Activated naive CD4-positive, alpha-beta T cell treated with anti-CD3 and anti-CD28 coated beads, Interleukin-2, amount 10 ng/mL, durations not matched to agents 7 days and 5 days (primary cell): ENCODE results near the gene PRM2.

Experiments
- CTCF ChIA-PET: fragments of 350-600 bp; sonication (Branson Sonifier 250); formaldehyde crosslinking; loops from one replicate; lab custom pipeline; 2021; ENCODE audit warnings: antibody characterized with exemption; lab: Charles Lee
- DNase-seq: peaks from one replicate; pipeline ENCODE4 v3.0.0-alpha.2; 2020
- H3K27ac Mint-ChIP-seq: one replicate; pipeline ENCODE4 v1.8.0; 2021; ENCODE audit warnings: mild to moderate bottlenecking, moderate library complexity, mixed read lengths
- H3K27me3 Mint-ChIP-seq: one replicate; pipeline ENCODE4 v1.8.0; 2021; ENCODE audit warnings: mild to moderate bottlenecking, mixed read lengths
- H3K36me3 Mint-ChIP-seq: one replicate; pipeline ENCODE4 v1.8.0; 2021; ENCODE audit warnings: mixed read lengths
- H3K4me1 Mint-ChIP-seq: one replicate; pipeline ENCODE4 v1.8.0; 2021; ENCODE audit warnings: mixed read lengths
- H3K4me3 Mint-ChIP-seq: one replicate; pipeline ENCODE4 v1.8.0; 2021; ENCODE audit warnings: mild to moderate bottlenecking, moderate library complexity, mixed read lengths
- H3K9me3 Mint-ChIP-seq: one replicate; pipeline ENCODE4 v1.8.0; 2021; ENCODE audit warnings: mixed read lengths

The PRM2 gene

GRCh38 chr16:11276143-11276895 lies at the start of gene PRM2:
TSS of gene PRM2 (minus strand) at chr16:11276480. CDS start at chr16:11276370, 110 bp downstream.
- no peak for DNase-seq
- H3K27me3 Mint-ChIP-seq: peaks cover 84% of the 10 kb centered on the region
- H3K36me3 Mint-ChIP-seq: no peaks in the 10 kb centered on the region
- CTCF ChIA-PET: no interaction called here
- H3K9me3 Mint-ChIP-seq: no peaks in the 10 kb centered on the region
- no peak within 1 kb of the TSS for H3K4me3 Mint-ChIP-seq
- no peak within 1 kb of the TSS for H3K27ac Mint-ChIP-seq
- peaks cover 11% of the 10 kb centered on the region for H3K4me1 Mint-ChIP-seq

- peak; percentile 61 for DNase-seq
- peaks cover 8% of the 10 kb centered on the region for H3K9me3 Mint-ChIP-seq
- peak overlapping the region; percentile 53 for H3K27ac Mint-ChIP-seq
- no peak overlapping the region for H3K4me3 Mint-ChIP-seq
- peaks cover 13% of the 10 kb centered on the region for H3K36me3 Mint-ChIP-seq
- H3K4me1 Mint-ChIP-seq: peaks cover 77% of the 10 kb centered on the region
- no peaks in the 10 kb centered on the region for H3K27me3 Mint-ChIP-seq
- CTCF ChIA-PET: interaction anchor here (0.5 to 1.4 kb wide), 3 partner anchors 13 to 29 kb away, joined by 3 to 4 read pairs (median 4); no protein-coding TSS in a partner anchor
These were observed 49.3 kb upstream of the PRM2 start for GRCh38 chr16:11325404-11326083.

- Mint-ChIP-seq H3K27me3 (no peaks in the 10 kb centered on the region), H3K27ac (peak overlapping the region; percentile 24), H3K36me3 (peaks cover 13% of the 10 kb centered on the region), H3K9me3 (peaks cover 8% of the 10 kb centered on the region), H3K4me1 (peaks cover 64% of the 10 kb centered on the region), H3K4me3 (no peak overlapping the region)
- no peak for DNase-seq
- CTCF ChIA-PET: interaction anchor here (0.7 kb wide), 1 partner anchor 47 kb away, joined by 3 read pairs; no protein-coding TSS in a partner anchor
These were observed 47.5 kb upstream of the PRM2 start for GRCh38 chr16:11323551-11324336.

- Mint-ChIP-seq H3K36me3 (peaks cover 11% of the 10 kb centered on the region), H3K4me3 (no peak overlapping the region), H3K27ac (peak overlapping the region; percentile 31), H3K4me1 (peaks cover 59% of the 10 kb centered on the region), H3K27me3 (no peaks in the 10 kb centered on the region), H3K9me3 (peaks cover 8% of the 10 kb centered on the region)
- DNase-seq: no peak
- CTCF ChIA-PET: no interaction called here
These were observed 46.5 kb upstream of the PRM2 start for GRCh38 chr16:11322823-11323222.

- Mint-ChIP-seq H3K27me3 (no peaks in the 10 kb centered on the region), H3K4me3 (no peak overlapping the region), H3K27ac (no peak overlapping the region), H3K9me3 (peaks cover under 1% of the 10 kb centered on the region), H3K36me3 (peaks cover under 1% of the 10 kb centered on the region), H3K4me1 (peaks cover 53% of the 10 kb centered on the region)
- CTCF ChIA-PET: no interaction called here
- no peak for DNase-seq
These were observed 45.4 kb upstream of the PRM2 start for GRCh38 chr16:11321662-11322061.

- H3K27me3 Mint-ChIP-seq: no peaks in the 10 kb centered on the region
- H3K27ac Mint-ChIP-seq: no peak overlapping the region
- peaks cover 49% of the 10 kb centered on the region for H3K4me1 Mint-ChIP-seq
- CTCF ChIA-PET: interaction anchor here (1.4 kb wide), 1 partner anchor 63 kb away, joined by 4 read pairs; no protein-coding TSS in a partner anchor
- DNase-seq: no peak
- no peak overlapping the region for H3K4me3 Mint-ChIP-seq
- peaks cover 2% of the 10 kb centered on the region for H3K36me3 Mint-ChIP-seq
- H3K9me3 Mint-ChIP-seq: no peaks in the 10 kb centered on the region
These were observed 43.9 kb upstream of the PRM2 start for GRCh38 chr16:11320170-11320569.

GRCh38 chr16:11319529-11320146 lies 43.4 kb upstream of the PRM2 start:
- no peak overlapping the region for H3K27ac Mint-ChIP-seq
- no peaks in the 10 kb centered on the region for H3K9me3 Mint-ChIP-seq
- H3K27me3 Mint-ChIP-seq: no peaks in the 10 kb centered on the region
- H3K36me3 Mint-ChIP-seq: peaks cover 2% of the 10 kb centered on the region
- CTCF ChIA-PET: interaction anchor here (0.7 to 1.4 kb wide), 2 partner anchors 31 to 62 kb away, joined by 3 to 4 read pairs; no protein-coding TSS in a partner anchor
- no peak overlapping the region for H3K4me3 Mint-ChIP-seq
- no peak for DNase-seq
- peaks cover 48% of the 10 kb centered on the region for H3K4me1 Mint-ChIP-seq

GRCh38 chr16:11318817-11319216 lies 42.5 kb upstream of the PRM2 start:
- Mint-ChIP-seq H3K27me3 (no peaks in the 10 kb centered on the region), H3K4me3 (no peak overlapping the region), H3K4me1 (peaks cover 53% of the 10 kb centered on the region), H3K27ac (peak overlapping the region; percentile 54), H3K36me3 (peaks cover 2% of the 10 kb centered on the region), H3K9me3 (no peaks in the 10 kb centered on the region)
- CTCF ChIA-PET: interaction anchor here (0.5 to 1.4 kb wide), 4 partner anchors 32 to 225 kb away, joined by 3 to 4 read pairs (median 4); no protein-coding TSS in a partner anchor
- DNase-seq: no peak

GRCh38 chr16:11316331-11317015 lies 40.2 kb upstream of the PRM2 start:
- CTCF ChIA-PET: no interaction called here
- no peak for DNase-seq
- Mint-ChIP-seq H3K4me3 (no peak overlapping the region), H3K27me3 (no peaks in the 10 kb centered on the region), H3K4me1 (peaks cover 59% of the 10 kb centered on the region), H3K27ac (no peak overlapping the region), H3K36me3 (peaks cover 6% of the 10 kb centered on the region), H3K9me3 (no peaks in the 10 kb centered on the region)

GRCh38 chr16:11315510-11315909 lies 39.2 kb upstream of the PRM2 start:
- Mint-ChIP-seq H3K36me3 (peaks cover 6% of the 10 kb centered on the region), H3K9me3 (no peaks in the 10 kb centered on the region), H3K4me3 (no peak overlapping the region), H3K4me1 (peaks cover 67% of the 10 kb centered on the region), H3K27me3 (no peaks in the 10 kb centered on the region), H3K27ac (no peak overlapping the region)
- no peak for DNase-seq
- CTCF ChIA-PET: no interaction called here

GRCh38 chr16:11314309-11314894 lies 38.1 kb upstream of the PRM2 start:
- no peaks in the 10 kb centered on the region for H3K9me3 Mint-ChIP-seq
- CTCF ChIA-PET: no interaction called here
- no peak overlapping the region for H3K27ac Mint-ChIP-seq
- no peak overlapping the region for H3K4me3 Mint-ChIP-seq
- no peaks in the 10 kb centered on the region for H3K27me3 Mint-ChIP-seq
- no peak for DNase-seq
- H3K36me3 Mint-ChIP-seq: peaks cover 7% of the 10 kb centered on the region
- peaks cover 77% of the 10 kb centered on the region for H3K4me1 Mint-ChIP-seq

- H3K27ac Mint-ChIP-seq: peak overlapping the region; percentile 20
These were observed 37.4 kb upstream of the PRM2 start for GRCh38 chr16:11313493-11314308.

More at GRCh38 chr16:11313493-11314308, 37.4 kb upstream of the PRM2 start:
- Mint-ChIP-seq H3K4me3 (no peak overlapping the region), H3K27me3 (no peaks in the 10 kb centered on the region), H3K4me1 (peaks cover 79% of the 10 kb centered on the region), H3K9me3 (no peaks in the 10 kb centered on the region), H3K36me3 (peaks cover 7% of the 10 kb centered on the region)
- no peak for DNase-seq
- CTCF ChIA-PET: no interaction called here
